ENCODE results near the gene SYT12. TPM values are rescaled to one million over a fixed set of nuclear protein-coding genes. Genes with fewer than 3 reads are reported as not detected.
A peak's percentile ranks its signal among the peaks of the same experiment; 100 is the strongest.

SYT12 gene
- polyA plus RNA-seq, 1 of the 3 experiments (the other 2 are of a cell fraction): 0.61 TPM

- ChIA-PET CTCF (no interaction called here), POLR2A (no interaction called here)
- no peak for DNase-seq
- H3K27me3 ChIP-seq (ENCODE audit: insufficient read depth): no peaks in the 10 kb centered on the region
- H3K4me2 ChIP-seq: no peak overlapping the region
- no peaks in the 10 kb centered on the region for H3K36me3 ChIP-seq (replicated peaks in 1 of 2; ENCODE audit: control insufficient read depth in 1 of 2, insufficient read depth in 2 of 2, low read length in 1 of 2)
- no peaks in the 10 kb centered on the region for H3K9me3 ChIP-seq
- peaks cover 3% of the 10 kb centered on the region in 2 experiments; a peak in 2 of 4 replicates for H3K4me1 ChIP-seq (ENCODE audit: control insufficient read depth in 1 of 2, insufficient read depth in 2 of 2, low read depth in 1 of 2, low read length in 1 of 2)
- H3K9ac ChIP-seq: no peak overlapping the region
- H3K27ac ChIP-seq (ENCODE audit: low read depth in 2 of 2, low read length in 1 of 2): no peak overlapping the region
- no peaks in the 10 kb centered on the region for H3K9me2 ChIP-seq
- H3K79me2 ChIP-seq (ENCODE audit: insufficient read depth): no peaks in the 10 kb centered on the region
- H3F3A ChIP-seq (replicated peaks; ENCODE audit: insufficient read depth): no peaks in the 10 kb centered on the region
- no peak overlapping the region for H3K4me3 ChIP-seq (ENCODE audit: low read depth in 2 of 2, low read length in 1 of 2)
- no peak overlapping the region for H2AFZ ChIP-seq (ENCODE audit: low read depth)
- H4K20me1 ChIP-seq (ENCODE audit: insufficient read depth): no peaks in the 10 kb centered on the region
- TF ChIP-seq FOXJ3 (CRISPR knock-in tag; IDR thresholded peaks at IDR 0.05): no peak
- no peak for TF ChIP-seq JUND (IDR thresholded peaks at IDR 0.05)
- no peak for TF ChIP-seq MAX (IDR thresholded peaks at IDR 0.05; ENCODE audit: low read depth)
- no peak for TF ChIP-seq YY1 (IDR thresholded peaks at IDR 0.05; ENCODE audit: low read depth)
- TF ChIP-seq TCF12 (IDR thresholded peaks at IDR 0.05): no peak
- TF ChIP-seq FOSL2 (IDR thresholded peaks at IDR 0.05; ENCODE audit: borderline replicate concordance, low read depth): peak; percentile 37; the same call in 1 of the 2 replicates
- no peak for TF ChIP-seq SMC3 (IDR thresholded peaks at IDR 0.05; ENCODE audit: low read depth, low read length)
- 72% methylated on average over 4 of the region's 7 CpGs for WGBS (ENCODE audit: low lambda C conversion rate)
These were observed 37.2 kb downstream of the SYT12 start for GRCh38 chr11:67060111-67060522.

GRCh38 chr11:67062526-67063373 is 39.8 kb downstream of the SYT12 start:
- H3K9me3 ChIP-seq: no peaks in the 10 kb centered on the region
- no peak overlapping the region for H3K4me3 ChIP-seq (ENCODE audit: low read depth in 2 of 2, low read length in 1 of 2)
- POLR2A ChIA-PET: no interaction called here
- H4K20me1 ChIP-seq (ENCODE audit: insufficient read depth): no peaks in the 10 kb centered on the region
- WGBS (ENCODE audit: low lambda C conversion rate): 68% methylated on average over 13 of the region's 13 CpGs
- H3K27me3 ChIP-seq (ENCODE audit: insufficient read depth): no peaks in the 10 kb centered on the region
- TF ChIP-seq CTCF (IDR thresholded peaks at IDR 0.05) (no peak), USF1 (IDR thresholded peaks at IDR 0.05; ENCODE audit: borderline replicate concordance, low read depth) (no peak), TAF1 (IDR thresholded peaks at IDR 0.05; ENCODE audit: borderline replicate concordance, low read depth, low read length) (no peak), RXRA (IDR thresholded peaks at IDR 0.05; ENCODE audit: borderline replicate concordance, low read depth) (no peak), REST (IDR thresholded peaks at IDR 0.05; ENCODE audit: low read depth, low read length) (no peak), ELF1 (IDR thresholded peaks at IDR 0.05) (no peak)
- H3K36me3 ChIP-seq (replicated peaks in 1 of 2; ENCODE audit: control insufficient read depth in 1 of 2, insufficient read depth in 2 of 2, low read length in 1 of 2): no peaks in the 10 kb centered on the region
- H2AFZ ChIP-seq (ENCODE audit: low read depth): no peak overlapping the region
- H3K4me2 ChIP-seq: no peak overlapping the region
- H3K9me2 ChIP-seq: no peaks in the 10 kb centered on the region
- H3K4me1 ChIP-seq (ENCODE audit: control insufficient read depth in 1 of 2, insufficient read depth in 2 of 2, low read depth in 1 of 2, low read length in 1 of 2): no peaks in the 10 kb centered on the region
- CTCF ChIA-PET: interaction anchor here (1.3 to 1.9 kb wide), 7 partner anchors 8 to 320 kb away, joined by 3 to 8 read pairs (median 3); no protein-coding TSS in a partner anchor
- DNase-seq: no peak
- no peak overlapping the region for H3K27ac ChIP-seq (ENCODE audit: low read depth in 2 of 2, low read length in 1 of 2)
- no peaks in the 10 kb centered on the region for H3K79me2 ChIP-seq (ENCODE audit: insufficient read depth)
- no peak overlapping the region for H3K9ac ChIP-seq
- H3F3A ChIP-seq (replicated peaks; ENCODE audit: insufficient read depth): no peaks in the 10 kb centered on the region
